Loucy (cell line): ENCODE data around the gene MRM1.

Experiments used
- EZH2phosphoT487 ChIP-seq: fragments of 200-600 bp; IDR thresholded peaks from 2 replicates; pipeline ENCODE4 v1.6.1; 2018; ENCODE audit warnings: antibody characterized with exemption, mild to moderate bottlenecking, moderate library complexity, borderline replicate concordance
- TF ChIP-seq, protein P1 (sequence below): fragments of 200-600 bp; sonication (generic); conservative IDR thresholded peaks from 2 replicates; pipeline ENCODE4 v1.5.1; 2014; ENCODE audit warnings: mild to moderate bottlenecking, antibody characterized with exemption, low read length

DNA sequence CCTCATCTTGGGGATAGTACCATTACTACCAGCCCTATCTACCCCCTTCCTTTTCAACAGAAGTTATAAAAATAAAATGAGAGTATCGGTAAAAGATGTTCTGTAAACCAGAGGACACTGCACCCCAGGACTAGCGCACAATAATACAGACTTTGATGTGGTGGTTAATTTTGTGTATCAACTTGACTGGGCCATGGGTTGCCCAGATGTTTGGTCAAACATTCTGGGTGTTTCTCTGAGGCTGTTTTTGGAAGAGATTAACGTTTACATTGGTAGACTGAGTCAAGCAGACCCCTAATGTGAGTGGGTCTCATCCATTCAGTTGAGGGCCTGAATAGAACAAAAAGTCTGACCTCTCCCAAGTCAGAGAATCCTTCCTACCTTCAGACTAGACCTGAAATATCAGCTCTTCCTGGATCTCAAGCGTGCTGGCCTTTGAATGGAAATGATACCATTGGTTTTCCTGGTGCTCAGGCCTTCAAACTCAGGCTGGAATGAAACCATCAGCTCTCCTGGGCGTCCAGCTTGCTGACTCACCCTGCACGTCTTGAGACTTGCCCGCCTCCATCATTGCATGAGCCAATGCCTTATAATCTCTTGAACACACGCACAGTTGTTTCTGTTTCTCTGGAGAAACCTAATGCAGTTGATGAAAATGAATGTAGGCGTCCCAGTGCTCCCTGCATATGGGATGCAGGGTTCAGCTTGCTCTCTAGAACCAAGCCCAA lies 10.1 kb downstream of the MRM1 start:
- TF ChIP-seq, protein P1, sequence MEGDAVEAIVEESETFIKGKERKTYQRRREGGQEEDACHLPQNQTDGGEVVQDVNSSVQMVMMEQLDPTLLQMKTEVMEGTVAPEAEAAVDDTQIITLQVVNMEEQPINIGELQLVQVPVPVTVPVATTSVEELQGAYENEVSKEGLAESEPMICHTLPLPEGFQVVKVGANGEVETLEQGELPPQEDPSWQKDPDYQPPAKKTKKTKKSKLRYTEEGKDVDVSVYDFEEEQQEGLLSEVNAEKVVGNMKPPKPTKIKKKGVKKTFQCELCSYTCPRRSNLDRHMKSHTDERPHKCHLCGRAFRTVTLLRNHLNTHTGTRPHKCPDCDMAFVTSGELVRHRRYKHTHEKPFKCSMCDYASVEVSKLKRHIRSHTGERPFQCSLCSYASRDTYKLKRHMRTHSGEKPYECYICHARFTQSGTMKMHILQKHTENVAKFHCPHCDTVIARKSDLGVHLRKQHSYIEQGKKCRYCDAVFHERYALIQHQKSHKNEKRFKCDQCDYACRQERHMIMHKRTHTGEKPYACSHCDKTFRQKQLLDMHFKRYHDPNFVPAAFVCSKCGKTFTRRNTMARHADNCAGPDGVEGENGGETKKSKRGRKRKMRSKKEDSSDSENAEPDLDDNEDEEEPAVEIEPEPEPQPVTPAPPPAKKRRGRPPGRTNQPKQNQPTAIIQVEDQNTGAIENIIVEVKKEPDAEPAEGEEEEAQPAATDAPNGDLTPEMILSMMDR = no peak
- TF ChIP-seq EZH2phosphoT487 = no peak
